NCI-H1436 treated with DMSO at 0.1 percent for 48 hours (cell line): ENCODE results near the gene GRK1.

ENCODE experiments used
- DNase-seq: peaks from one replicate; lab custom pipeline; 2025; lab: John Stamatoyannopoulos, UW

The GRK1 gene

DNA sequence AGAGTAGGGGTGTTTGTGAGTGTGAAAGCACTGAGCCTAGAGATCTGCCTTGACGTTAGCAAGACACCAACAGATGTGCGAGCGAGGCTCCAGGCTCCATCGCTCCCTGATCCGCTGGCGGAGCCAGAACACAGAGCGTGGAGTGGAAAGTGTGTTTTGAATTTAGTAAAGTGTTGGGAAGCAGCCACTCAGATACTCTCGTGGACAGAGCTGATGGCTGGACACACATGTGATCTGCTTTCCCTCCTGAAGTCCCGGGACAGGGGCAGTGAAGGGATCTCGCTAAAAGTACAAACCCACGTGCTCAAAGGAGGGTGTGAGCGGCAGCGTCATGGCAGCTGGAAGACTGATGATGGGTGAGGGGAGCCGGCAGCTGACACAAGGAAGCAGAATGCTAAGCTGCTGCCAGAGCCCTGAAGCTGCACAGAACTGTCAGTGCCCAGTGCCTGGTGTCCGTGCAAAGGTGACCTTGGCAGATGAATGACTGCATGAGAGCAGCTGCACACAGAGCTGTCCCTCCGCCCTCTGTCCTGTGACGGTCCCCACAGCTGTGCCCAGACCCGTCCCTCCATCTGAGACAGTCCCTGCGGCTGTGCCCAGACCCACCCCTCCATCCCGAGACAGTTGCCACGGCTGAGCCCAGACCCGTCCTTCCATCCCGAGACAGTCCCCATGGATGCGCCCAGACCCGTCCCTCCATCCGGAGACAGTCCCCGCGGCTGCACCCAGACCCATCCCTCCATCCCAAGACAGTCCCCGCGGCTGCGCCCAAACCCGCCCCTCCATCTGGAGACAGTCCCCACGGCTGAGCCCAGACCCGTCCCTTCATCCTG is 62.4 kb downstream of the GRK1 start:
- DNase-seq: no peak

DNA sequence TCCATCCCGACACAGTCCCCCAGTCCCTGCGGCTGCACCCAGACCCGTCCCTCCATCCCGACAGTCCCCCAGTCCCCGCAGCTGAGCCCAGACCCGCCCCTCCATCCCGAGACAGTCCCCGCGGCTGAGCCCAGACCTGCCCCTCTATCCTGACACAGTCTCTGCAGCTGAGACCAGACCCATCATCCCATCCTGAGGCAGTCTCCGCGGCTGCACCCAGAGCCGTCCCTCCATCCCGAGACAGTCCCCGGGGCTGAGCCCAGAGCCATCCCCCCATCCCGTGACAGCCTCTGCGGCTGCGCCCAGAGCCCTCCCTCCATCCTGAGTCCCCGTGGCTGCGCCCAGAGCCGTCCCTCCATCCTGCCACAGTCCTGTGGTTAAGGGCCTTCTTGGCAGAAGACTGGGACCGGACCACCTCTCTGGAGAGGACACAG is 63.3 kb downstream of the GRK1 start:
- DNase-seq: no peak

DNA sequence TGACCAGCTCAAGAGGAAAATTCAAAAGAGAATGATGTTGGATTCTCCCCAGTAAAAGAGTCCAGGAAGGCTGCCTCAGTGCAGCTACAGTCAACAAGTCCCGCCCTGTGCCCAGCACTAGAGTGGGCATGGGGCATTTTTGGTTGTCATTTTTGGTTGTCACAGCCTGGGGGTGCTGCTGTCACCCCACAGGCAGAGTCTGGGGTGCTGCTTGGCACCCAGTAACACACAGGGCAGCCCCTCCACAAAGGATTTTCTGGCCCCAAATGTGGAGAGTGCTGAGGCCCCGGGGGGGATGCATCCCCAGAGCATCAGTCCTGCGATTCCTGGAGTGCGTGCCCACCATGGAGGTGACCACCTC is 63.8 kb downstream of the GRK1 start:
- no peak for DNase-seq

DNA sequence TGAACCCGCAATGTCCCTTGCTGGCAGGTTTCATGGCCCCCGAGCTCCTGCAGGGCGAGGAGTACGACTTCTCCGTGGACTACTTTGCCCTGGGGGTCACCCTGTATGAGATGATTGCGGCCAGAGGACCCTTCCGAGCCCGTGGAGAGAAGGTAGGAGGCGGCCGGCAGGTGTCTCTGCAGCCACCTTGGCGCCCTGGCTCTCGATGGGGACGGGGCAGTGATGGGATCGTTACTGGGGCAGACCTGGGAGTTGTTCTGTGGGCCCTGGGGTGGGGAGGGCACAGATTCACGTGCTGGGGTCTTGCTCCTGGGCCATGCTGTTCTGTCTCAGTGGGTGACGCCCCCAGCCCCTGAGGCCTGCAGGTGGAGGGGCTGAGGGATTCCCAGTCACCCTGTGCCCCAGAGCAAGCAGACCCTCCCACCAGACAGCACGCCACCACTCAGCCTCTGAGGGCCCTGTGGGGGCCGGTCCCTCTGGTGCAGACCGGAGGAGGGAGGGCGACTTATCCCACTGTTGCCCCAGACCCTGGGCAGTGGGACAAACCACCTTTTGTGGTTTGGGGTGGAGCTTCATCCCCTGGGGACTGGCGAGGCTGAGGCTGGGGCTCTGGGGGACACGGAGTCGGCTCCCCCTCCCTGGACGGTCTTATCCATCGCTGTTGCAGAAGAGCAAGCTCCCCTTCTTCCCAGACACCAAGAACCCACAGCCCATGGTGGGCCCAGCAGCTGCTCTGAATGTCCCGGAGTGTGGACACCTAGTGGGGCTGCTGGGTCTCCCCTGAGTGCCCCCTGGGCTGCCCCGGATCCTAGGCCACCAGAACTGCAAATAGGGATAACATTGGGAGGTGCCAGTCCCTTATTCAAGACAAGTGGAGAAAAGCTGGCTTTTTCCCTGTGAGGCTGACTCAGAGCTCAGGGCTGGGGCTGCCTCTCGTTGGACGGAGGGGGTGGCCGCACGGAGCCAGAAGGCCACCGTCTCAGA is 64.5 kb downstream of the GRK1 start:
- no peak for DNase-seq

DNA sequence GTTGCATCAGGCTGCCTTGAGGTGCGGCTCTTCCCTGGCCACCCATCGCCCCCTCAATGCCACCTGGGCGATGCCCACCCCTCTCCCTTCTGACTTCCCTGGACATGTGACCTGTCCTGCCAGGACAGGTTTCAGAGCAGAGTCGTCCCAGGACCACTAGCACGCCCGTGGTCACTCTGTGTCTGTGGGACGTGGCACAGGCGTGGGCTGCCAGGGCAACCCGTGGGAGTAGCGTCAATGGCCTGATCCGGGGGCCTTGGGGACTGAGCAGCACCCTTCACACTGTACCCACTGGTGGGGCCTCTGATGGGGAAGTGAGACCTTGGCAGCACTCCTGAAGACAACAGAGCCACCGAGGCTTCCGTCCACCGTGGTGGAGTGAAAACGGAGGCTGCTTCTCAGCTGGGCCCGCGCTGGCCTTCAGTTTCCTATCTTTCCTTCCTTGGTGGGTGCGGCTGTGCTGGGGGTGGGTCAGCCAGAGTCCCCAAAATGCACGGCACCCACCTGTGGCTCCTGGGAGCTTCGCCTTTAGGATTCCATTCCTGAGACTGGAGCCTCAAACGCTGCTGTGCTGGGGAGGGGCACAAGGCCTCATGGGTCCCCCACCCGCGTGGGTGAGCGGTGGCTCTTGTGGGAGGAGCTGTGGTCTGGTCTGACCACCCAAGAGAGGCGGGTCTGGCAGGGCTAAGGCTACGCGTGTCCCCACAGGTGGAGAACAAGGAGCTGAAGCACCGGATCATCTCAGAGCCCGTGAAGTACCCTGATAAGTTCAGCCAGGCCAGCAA is 65.3 kb downstream of the GRK1 start:
- no peak for DNase-seq

DNA sequence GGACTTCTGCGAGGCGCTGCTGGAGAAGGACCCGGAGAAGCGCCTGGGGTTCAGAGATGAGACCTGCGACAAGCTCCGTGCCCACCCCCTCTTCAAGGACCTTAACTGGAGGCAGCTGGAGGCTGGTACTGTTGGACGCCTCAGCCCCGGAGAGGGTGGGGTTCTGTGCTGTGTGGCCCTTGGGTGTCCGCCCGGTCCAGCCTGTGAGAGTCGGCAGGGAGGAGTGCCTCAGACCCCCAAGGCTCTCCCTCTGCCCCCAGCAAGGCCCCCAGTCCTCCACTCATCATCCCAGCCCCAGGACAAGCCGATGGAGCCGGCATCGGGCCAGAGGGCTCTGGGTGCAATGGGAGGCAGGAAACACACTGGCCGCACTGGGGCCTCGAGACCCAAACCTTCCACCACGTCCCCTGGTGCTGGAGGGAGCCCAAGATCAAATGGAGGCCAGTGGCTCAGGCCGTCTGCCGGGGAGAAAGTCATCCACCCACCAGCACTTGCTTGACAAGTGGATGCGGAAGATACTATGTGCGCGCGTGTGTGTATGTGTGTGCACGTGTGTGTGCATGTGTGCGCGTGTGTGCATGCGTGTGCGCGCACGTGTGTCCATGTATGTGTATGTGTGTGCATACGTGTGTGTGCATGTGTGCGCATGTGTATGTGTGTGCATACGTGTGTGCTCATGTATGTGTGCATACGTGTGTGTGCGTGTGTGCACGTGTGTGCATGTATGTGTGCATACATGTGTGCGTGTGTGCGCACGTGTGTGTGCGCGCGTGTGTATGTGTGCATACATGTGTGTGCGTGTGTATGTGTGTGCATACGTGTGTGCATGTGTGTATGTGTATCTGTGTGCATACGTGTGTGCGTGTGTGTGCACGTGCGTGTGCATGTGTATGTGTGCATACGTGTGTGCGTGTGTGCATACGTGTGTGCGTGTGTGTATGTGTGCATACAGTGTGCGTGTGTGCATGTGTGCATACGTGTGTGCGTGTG is 66.2 kb downstream of the GRK1 start:
- no peak for DNase-seq

DNA sequence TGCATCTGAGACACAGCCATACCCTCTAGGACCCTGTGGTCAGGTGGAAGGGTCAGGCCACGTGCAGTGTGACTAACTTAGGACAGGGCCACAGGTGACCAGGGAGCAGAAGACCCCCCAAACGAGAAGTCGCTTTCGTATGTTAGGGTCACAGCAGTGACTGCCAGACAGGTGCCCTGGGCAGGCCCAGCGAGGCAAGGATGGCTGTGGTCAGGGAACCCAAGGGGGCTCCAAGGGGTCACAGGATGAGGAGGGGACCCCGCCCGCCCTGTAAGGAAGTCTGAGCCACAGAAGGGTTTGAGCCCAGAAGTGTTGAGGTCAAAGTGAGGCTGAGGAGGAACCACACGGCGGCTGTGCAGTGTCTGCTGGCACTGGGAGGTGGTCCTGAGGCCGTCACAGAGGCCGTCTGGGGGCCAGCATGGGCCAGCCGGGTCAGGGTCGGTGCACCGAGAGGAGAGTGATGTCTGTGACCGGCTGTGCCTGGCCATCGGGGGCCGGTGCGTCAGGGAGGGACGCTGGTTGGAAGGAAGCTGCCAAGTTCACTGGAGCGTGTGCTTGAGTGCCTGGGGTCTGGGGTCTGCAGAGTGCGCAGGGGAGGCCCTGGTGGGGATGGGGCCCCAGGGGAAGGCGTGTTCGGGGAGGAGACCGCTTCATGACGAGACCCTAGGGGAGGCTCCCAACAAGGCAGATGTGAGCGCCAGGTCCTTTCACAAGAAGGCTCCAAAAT is 67.2 kb downstream of the GRK1 start:
- DNase-seq: no peak

DNA sequence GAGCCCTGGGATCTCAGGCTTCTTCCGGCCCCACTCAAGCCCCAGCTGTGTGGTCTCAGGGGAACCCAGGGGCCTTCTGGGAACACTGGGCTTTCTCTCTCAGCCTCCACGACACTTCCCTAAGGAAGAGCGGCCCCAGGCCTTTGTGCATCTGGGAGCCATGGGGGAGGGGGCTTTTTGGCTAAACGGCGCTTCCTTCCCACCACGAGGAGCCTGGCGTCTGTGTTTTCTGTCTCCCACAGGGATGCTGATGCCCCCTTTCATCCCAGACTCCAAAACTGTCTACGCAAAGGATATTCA is 67.8 kb downstream of the GRK1 start:
- no peak for DNase-seq

DNA sequence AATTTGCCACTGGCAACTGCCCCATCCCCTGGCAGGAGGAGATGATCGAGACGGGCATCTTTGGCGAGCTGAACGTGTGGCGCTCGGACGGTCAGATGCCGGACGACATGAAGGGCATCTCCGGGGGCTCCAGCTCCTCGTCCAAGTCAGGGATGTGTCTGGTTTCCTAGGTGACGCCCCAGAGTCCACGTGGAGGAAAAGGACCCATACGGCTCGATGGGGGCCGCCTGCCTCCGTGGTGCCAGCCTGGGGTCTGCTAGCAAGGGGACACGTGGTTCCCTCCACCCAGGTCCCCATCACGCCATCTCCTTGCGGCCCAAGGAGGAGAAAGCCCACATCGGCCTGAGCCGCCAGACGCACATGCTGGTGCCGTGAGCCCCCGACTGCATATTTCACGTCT is 68.2 kb downstream of the GRK1 start:
- DNase-seq: no peak

DNA sequence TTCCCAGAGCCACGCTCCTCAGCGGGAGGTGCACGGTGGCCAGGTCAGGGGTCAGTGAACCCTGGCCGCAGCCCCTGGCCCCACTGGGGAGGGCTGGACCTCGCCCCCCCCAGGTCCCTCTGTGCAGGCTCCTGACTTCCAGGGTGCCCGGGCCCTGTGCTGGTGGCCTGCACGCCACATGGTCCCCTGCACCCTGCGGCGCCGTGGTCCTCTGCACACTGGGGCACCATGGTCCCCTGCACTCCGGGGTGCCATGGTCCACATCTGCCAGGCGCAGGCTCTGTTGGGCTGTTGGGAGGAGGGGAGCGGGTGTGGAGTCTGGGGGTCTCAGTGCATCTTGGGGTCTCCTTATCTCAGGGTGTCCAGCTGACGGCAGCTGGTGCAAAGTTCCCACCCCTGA is 68.7 kb downstream of the GRK1 start:
- DNase-seq: no peak

DNA sequence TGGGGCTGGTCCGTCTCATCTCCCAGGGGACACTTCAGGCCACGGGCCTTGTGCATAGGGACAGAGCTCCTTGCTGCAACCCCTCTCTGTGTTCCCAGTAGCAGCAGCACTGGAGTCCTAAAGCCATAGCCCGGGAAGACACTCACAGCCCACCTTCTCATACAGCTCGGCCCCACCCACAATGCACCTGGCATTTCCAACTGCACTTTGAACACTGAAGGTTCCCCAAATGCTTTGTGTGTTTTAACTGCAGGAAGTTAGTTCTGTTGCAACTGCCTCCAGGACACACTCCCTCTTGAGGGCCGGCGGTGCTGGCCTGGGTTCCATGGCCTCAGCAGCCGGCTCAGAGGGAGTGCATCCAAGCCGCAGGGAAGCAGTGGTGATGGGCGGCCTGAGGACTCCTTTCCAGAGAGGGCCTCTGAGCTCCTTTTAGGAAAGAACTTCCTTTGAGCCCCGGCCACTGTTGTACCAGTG is 69.3 kb downstream of the GRK1 start:
- DNase-seq: no peak

DNA sequence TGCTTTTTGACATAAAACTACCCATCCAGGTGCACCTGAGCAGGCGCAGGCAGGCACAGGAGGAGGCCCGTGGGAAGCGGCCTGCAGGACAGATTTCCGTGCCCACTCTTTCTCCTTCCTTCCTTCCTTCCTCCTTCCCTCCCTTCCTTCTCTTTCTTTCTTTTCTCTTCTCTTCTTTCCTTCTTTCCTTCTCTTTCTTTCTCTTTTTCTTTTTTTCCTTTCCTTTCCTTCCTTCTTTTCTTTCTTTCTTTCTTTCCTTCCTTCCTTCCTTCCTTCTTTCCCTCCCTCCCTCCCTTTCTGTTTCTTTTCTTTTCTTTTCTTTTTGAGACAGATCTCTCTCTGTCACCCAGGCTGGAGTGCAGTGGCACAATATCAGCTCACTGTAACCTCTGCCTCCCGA is 70.8 kb downstream of the GRK1 start:
- DNase-seq: no peak

DNA sequence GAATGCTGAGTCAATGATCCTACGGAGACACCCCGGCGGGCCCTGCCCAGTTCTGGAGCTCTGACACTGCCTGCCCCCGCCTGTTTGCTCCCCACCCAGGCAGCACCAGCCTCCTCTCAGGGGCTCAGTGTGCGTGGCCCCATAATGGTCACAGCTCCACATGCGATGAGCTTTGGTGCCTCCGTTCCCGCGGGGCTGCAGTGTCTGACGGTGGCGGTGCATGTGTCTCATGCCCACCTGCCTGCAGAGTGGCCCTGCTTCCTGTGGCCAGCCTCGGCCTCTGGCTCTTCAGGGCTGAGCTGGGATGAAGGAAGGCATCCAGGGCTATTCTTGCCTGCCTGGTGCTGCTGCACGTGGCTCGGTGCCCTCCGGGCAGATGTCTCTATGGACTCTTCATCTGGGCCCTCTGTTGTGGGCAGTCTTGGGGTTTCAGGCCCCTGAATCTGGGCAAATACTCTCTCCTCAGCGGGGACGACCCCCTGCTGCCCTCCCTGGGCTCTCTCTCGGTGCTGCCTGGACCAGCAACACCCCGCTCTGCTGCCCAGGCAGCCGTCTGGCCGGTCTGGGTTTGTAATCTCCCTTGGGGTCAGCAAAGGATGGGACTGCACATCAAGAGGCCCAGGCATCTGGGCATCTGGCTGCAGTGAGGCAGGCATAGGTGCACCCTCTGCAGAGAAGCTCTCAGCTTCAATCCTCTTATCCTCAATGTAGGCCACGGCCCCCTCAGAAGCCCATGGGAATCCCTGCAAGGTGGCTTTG is 72.7 kb downstream of the GRK1 start:
- DNase-seq: no peak

DNA sequence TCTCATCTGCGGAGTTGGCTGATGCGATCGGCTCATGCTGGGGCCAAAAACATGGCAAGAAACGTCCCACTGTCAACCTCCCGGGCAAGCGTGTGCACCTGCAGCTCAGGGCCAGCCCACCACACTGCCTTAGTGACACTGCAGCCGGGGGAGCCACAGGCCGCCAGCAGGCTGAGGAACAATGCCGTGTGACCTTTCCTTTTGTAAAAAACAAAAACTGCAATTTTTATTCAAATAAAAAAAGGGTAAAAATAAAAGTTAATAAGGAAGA is 73.2 kb downstream of the GRK1 start:
- no peak for DNase-seq

DNA sequence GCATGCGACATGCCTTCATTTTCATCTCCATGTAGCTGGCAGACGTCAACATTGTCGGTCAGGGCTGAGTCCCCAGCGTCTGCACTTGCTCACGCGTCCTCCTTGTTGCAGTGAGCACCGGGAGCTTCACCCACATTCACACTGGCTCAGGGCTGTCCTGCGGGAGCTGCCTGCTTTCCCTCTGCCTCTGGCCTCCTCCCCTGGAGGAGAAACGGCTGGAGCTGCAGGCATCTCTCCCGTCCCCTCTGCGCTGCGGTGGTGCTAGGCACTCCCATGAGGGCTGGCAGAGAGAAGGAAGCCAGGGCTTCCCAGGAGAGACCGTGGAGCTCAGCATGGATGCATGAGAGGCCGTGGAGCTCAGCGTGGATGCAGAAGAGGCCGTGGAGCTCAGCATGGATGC is 73.6 kb downstream of the GRK1 start:
- DNase-seq: no peak

DNA sequence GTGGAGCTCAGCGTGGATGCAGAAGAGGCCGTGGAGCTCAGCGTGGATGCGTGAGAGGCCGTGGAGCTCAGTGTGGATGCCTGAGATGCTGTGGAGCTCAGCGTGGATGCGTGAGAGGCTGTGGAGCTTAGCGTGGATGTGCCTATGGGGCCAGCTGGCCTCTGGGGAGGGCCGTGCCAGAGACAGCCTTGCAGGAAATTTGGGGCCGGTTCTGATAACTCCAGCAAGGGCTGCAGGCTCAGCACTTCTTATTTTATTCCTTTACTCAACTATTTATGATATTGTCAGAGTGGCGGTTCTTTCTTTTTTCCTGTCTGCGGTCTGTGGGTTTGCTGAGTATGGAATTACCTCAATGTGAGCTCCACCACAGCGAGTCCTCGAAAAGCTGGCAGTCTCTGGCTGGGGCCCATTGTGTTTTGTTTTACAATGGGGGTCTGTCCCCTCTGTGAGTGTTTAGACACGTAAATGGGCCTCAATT is 74.2 kb downstream of the GRK1 start:
- DNase-seq: no peak

DNA sequence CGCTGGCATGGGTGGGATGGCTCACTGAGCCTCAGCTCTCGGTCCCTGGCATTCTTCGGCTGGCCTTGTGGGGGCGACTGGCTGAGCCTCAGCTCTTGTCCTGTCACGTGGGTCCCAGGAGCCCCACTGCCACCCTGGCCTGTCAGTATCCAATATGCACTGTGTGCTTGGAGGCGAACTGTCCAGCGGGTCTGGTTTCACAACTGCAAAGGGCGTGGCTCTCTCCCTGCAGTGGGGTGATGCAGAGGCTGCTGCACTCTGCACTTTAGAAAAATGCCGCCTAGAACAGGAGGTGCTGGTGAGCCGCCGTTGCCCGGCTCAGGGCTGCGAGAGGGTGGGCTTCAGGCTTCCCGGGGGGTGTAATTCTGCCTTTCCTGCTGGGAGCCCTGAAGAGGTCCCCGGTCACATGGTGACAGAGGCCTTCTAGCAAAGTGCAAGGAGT is 75.0 kb downstream of the GRK1 start:
- no peak for DNase-seq

DNA sequence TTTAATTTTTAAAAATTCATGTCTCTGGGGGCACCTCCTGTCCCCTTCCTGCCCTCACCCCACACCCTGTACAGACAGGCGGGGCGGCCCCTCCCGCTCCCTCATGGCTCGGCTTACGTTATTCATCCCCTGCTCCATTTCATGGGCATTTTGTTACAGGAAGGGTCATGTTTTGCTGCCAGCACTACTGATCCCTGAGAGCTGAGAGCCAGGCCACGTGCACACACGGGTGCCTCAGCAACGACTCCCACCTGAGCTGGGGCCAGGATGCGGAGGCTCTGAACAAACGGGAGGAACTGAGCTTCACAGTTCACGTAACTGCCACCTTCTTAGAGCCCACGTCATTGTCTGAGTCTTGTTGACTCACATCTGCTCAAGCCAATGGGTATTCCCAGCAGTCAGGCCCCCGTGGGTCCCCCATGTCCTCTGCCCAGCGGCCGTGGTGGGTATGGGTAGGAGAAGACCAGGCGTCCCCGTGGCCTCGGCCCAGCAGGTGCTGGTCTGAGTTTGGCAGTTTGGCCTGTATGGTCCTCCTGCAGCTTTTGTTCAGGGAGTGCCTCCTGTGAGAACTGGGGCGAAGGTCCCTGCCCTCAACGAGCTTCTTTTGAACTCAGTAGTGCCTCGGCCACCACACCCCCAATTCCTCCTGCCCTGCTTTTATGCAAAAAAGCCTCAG is 75.6 kb downstream of the GRK1 start:
- DNase-seq: no peak
